WTC11 (cell line): Measurements from ENCODE around the gene LRRC57. TPM values are rescaled to one million over a fixed set of nuclear protein-coding genes. Genes with fewer than 3 reads are reported as not detected.

Experiments used
- ATAC-seq: fragments of 200-7000 bp; cut with Tn5 transposase; 2 replicates; pipeline ENCODE4 v1.10.0; 2021; ENCODE audit warnings: mild to moderate bottlenecking, moderate library complexity
- CTCF ChIA-PET: fragments of 300-600 bp; sonication (Branson Sonifier 250); formaldehyde crosslinking; loops from one replicate; lab custom pipeline; 2021; ENCODE audit warnings: antibody characterized with exemption; lab: Charles Lee
- POLR2A ChIA-PET: fragments of 350-600 bp; sonication (Branson Sonifier 250); formaldehyde crosslinking; loops from one replicate; lab custom pipeline; 2021; ENCODE audit warnings: antibody characterized with exemption; lab: Charles Lee
- DNase-seq: peaks from one replicate; pipeline ENCODE4 v3.0.0; 2021; ENCODE audit warnings: low spot score
- H3K27ac Mint-ChIP-seq: 2 replicates; pipeline ENCODE4 v1.8.0; 2021; ENCODE audit warnings: mixed read lengths
- H3K27me3 Mint-ChIP-seq: 2 replicates; pipeline ENCODE4 v1.8.0; 2021; ENCODE audit warnings: low read depth, mild to moderate bottlenecking, moderate library complexity, mixed read lengths
- H3K36me3 Mint-ChIP-seq: 2 replicates; pipeline ENCODE4 v1.8.0; 2021; ENCODE audit warnings: mixed read lengths
- H3K4me1 Mint-ChIP-seq: 2 replicates; pipeline ENCODE4 v1.8.0; 2022; ENCODE audit warnings: mixed read lengths
- H3K4me3 Mint-ChIP-seq: 2 replicates; pipeline ENCODE4 v1.8.0; 2021; ENCODE audit warnings: mild to moderate bottlenecking, moderate library complexity, mixed read lengths
- H3K9me3 Mint-ChIP-seq: 2 replicates; pipeline ENCODE4 v1.8.0; 2021; ENCODE audit warnings: mixed read lengths
- CREM ChIP-seq: sonication (generic); formaldehyde crosslinking; IDR thresholded peaks from 2 replicates; pipeline ENCODE4 v1.8.1; 2022; ENCODE audit warnings: mild to moderate bottlenecking, missing genetic modification reagents, moderate library complexity
- E2F5 ChIP-seq: sonication (generic); formaldehyde crosslinking; IDR thresholded peaks from 2 replicates; pipeline ENCODE4 v1.8.1; 2022; ENCODE audit warnings: mild to moderate bottlenecking, moderate library complexity, missing genetic modification reagents
- FOXJ3 ChIP-seq: sonication (generic); formaldehyde crosslinking; IDR thresholded peaks from 2 replicates; pipeline ENCODE4 v1.9.0; 2021; ENCODE audit warnings: missing genetic modification reagents, mild to moderate bottlenecking, borderline replicate concordance
- GRHL2 ChIP-seq: fragments of 250-450 bp; sonication (Bioruptor Pico); IDR thresholded peaks from 2 replicates; pipeline ENCODE4 v1.8.0; 2022; ENCODE audit warnings: mild to moderate bottlenecking, moderate library complexity; ENCODE audit not compliant: insufficient replicate concordance, severe bottlenecking
- HMGA2 ChIP-seq: fragments of 250-450 bp; sonication (Bioruptor Pico); IDR thresholded peaks from 2 replicates; pipeline ENCODE4 v1.4.0; 2021; ENCODE audit warnings: mild to moderate bottlenecking, moderate library complexity
- PRDM15 ChIP-seq: sonication (generic); formaldehyde crosslinking; IDR thresholded peaks from 2 replicates; pipeline ENCODE4 v1.8.0; 2022; ENCODE audit warnings: missing genetic modification reagents
- SMAD3 ChIP-seq: sonication (generic); formaldehyde crosslinking; IDR thresholded peaks from 2 replicates; pipeline ENCODE4 v1.8.0; 2022; ENCODE audit warnings: missing genetic modification reagents, mild to moderate bottlenecking, borderline replicate concordance
- SP1 ChIP-seq: sonication (generic); formaldehyde crosslinking; conservative IDR thresholded peaks from 2 replicates; pipeline ENCODE4 v1.8.1; 2022; ENCODE audit warnings: missing genetic modification reagents
- TP53 ChIP-seq: sonication (generic); formaldehyde crosslinking; IDR thresholded peaks from 2 replicates; pipeline ENCODE4 v1.8.1; 2023; ENCODE audit warnings: mild to moderate bottlenecking, missing genetic modification reagents
- USF1 ChIP-seq: sonication (generic); formaldehyde crosslinking; IDR thresholded peaks from 2 replicates; pipeline ENCODE4 v1.8.0; 2022; ENCODE audit warnings: mild to moderate bottlenecking, missing genetic modification reagents
- ZBTB21 ChIP-seq: sonication (generic); formaldehyde crosslinking; IDR thresholded peaks from 2 replicates; pipeline ENCODE4 v1.8.1; 2023; ENCODE audit warnings: mild to moderate bottlenecking, missing genetic modification reagents, borderline replicate concordance
- ZNF317 ChIP-seq: sonication (generic); formaldehyde crosslinking; IDR thresholded peaks from 2 replicates; pipeline ENCODE4 v1.8.1; 2023; ENCODE audit warnings: low read depth, mild to moderate bottlenecking, moderate library complexity, missing genetic modification reagents, borderline replicate concordance
- total RNA-seq: library from RNA; stranded (reverse); gene quantifications from 3 replicates; pipeline ENCODE4 v1.2.3, GENCODE V29; 2021
- TF ChIP-seq, protein P1 (sequence below): sonication (generic); formaldehyde crosslinking; IDR thresholded peaks from 2 replicates; pipeline ENCODE4 v1.8.1; 2022; ENCODE audit warnings: missing genetic modification reagents, borderline replicate concordance
- TF ChIP-seq, protein P2 (sequence below): sonication (generic); formaldehyde crosslinking; IDR thresholded peaks from 2 replicates; pipeline ENCODE4 v1.8.1; 2023; ENCODE audit warnings: mild to moderate bottlenecking, missing genetic modification reagents, borderline replicate concordance
- TF ChIP-seq, protein P3 (sequence below): sonication (generic); formaldehyde crosslinking; IDR thresholded peaks from 2 replicates; pipeline ENCODE4 v1.8.1; 2023; ENCODE audit warnings: mild to moderate bottlenecking, moderate library complexity, missing genetic modification reagents
- TF ChIP-seq, protein P4 (sequence below): sonication (generic); formaldehyde crosslinking; IDR thresholded peaks from 2 replicates; pipeline ENCODE4 v1.8.0; 2022; ENCODE audit warnings: mild to moderate bottlenecking, missing genetic modification reagents
- TF ChIP-seq, protein P5 (sequence below): sonication (generic); formaldehyde crosslinking; conservative IDR thresholded peaks from 2 replicates; pipeline ENCODE4 v1.8.1; 2022; ENCODE audit warnings: mild to moderate bottlenecking, missing genetic modification reagents
- TF ChIP-seq, protein P6 (sequence below): fragments of 250-450 bp; sonication (Bioruptor Pico); IDR thresholded peaks from 2 replicates; pipeline ENCODE4 v1.9.0; 2021; ENCODE audit warnings: mild to moderate bottlenecking, borderline replicate concordance

The LRRC57 gene
- total RNA-seq, 1 experiment from 2014 or later = 13.3 TPM

DNA sequence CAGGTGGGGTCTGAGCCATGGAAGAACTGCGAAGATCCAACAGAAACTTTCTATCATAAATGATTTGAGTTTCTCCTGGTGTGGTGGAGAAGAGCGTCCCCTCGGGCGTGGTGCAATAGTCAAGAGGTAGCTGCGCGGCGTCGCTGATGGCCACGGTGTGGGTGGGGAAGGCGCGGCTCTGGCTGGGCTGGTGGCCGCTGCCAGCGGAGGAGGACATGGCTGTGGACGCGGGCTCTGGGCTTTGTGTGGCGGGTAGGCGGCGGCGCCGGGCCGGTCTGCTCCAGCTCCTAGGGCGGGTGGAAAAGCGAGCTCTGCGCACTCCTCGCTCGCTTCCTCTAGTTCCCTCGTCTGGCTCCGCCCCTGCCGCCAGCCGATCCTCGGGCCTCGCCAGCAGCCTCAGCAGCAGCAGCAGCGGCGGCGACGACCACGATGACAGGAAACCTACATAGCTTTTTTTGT lies 32.7 kb upstream of the LRRC57 start:
- H3K27me3 Mint-ChIP-seq = peaks cover 71% of the 10 kb centered on the region
- peaks cover 37% of the 10 kb centered on the region for H3K4me1 Mint-ChIP-seq
- TF ChIP-seq FOXJ3 (CRISPR knock-in tag) (no peak), SP1 (CRISPR knock-in tag) (no peak), TP53 (CRISPR knock-in tag) (no peak), CREM (CRISPR knock-in tag) (0 out of 2 replicates have a peak, but pooled peaks have one; percentile 36), E2F5 (CRISPR knock-in tag) (peak; percentile 57; the same call in 1 of the 2 replicates), SMAD3 (no peak), ZNF317 (CRISPR knock-in tag) (no peak), PRDM15 (CRISPR knock-in tag) (no peak), GRHL2 (CRISPR knock-in tag) (no peak), HMGA2 (CRISPR knock-in tag) (no peak), USF1 (CRISPR knock-in tag) (no peak), ZBTB21 (CRISPR knock-in tag) (no peak)
- TF ChIP-seq, protein P1, sequence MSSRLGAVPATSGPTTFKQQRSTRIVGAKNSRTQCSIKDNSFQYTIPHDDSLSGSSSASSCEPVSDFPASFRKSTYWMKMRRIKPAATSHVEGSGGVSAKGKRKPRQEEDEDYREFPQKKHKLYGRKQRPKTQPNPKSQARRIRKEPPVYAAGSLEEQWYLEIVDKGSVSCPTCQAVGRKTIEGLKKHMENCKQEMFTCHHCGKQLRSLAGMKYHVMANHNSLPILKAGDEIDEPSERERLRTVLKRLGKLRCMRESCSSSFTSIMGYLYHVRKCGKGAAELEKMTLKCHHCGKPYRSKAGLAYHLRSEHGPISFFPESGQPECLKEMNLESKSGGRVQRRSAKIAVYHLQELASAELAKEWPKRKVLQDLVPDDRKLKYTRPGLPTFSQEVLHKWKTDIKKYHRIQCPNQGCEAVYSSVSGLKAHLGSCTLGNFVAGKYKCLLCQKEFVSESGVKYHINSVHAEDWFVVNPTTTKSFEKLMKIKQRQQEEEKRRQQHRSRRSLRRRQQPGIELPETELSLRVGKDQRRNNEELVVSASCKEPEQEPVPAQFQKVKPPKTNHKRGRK (CRISPR knock-in tag) = no peak
- TF ChIP-seq, protein P2, sequence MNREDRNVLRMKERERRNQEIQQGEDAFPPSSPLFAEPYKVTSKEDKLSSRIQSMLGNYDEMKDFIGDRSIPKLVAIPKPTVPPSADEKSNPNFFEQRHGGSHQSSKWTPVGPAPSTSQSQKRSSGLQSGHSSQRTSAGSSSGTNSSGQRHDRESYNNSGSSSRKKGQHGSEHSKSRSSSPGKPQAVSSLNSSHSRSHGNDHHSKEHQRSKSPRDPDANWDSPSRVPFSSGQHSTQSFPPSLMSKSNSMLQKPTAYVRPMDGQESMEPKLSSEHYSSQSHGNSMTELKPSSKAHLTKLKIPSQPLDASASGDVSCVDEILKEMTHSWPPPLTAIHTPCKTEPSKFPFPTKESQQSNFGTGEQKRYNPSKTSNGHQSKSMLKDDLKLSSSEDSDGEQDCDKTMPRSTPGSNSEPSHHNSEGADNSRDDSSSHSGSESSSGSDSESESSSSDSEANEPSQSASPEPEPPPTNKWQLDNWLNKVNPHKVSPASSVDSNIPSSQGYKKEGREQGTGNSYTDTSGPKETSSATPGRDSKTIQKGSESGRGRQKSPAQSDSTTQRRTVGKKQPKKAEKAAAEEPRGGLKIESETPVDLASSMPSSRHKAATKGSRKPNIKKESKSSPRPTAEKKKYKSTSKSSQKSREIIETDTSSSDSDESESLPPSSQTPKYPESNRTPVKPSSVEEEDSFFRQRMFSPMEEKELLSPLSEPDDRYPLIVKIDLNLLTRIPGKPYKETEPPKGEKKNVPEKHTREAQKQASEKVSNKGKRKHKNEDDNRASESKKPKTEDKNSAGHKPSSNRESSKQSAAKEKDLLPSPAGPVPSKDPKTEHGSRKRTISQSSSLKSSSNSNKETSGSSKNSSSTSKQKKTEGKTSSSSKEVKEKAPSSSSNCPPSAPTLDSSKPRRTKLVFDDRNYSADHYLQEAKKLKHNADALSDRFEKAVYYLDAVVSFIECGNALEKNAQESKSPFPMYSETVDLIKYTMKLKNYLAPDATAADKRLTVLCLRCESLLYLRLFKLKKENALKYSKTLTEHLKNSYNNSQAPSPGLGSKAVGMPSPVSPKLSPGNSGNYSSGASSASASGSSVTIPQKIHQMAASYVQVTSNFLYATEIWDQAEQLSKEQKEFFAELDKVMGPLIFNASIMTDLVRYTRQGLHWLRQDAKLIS = no peak
- TF ChIP-seq, protein P3, sequence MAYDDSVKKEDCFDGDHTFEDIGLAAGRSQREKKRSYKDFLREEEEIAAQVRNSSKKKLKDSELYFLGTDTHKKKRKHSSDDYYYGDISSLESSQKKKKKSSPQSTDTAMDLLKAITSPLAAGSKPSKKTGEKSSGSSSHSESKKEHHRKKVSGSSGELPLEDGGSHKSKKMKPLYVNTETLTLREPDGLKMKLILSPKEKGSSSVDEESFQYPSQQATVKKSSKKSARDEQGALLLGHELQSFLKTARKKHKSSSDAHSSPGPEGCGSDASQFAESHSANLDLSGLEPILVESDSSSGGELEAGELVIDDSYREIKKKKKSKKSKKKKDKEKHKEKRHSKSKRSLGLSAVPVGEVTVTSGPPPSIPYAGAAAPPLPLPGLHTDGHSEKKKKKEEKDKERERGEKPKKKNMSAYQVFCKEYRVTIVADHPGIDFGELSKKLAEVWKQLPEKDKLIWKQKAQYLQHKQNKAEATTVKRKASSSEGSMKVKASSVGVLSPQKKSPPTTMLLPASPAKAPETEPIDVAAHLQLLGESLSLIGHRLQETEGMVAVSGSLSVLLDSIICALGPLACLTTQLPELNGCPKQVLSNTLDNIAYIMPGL (CRISPR knock-in tag) = 0 out of 2 replicates have a peak, but pooled peaks have one; percentile 33
- TF ChIP-seq, protein P4, sequence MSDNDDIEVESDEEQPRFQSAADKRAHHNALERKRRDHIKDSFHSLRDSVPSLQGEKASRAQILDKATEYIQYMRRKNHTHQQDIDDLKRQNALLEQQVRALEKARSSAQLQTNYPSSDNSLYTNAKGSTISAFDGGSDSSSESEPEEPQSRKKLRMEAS (CRISPR knock-in tag) = peak; percentile 69
- TF ChIP-seq, protein P5, sequence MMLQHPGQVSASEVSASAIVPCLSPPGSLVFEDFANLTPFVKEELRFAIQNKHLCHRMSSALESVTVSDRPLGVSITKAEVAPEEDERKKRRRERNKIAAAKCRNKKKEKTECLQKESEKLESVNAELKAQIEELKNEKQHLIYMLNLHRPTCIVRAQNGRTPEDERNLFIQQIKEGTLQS = no peak
- TF ChIP-seq, protein P6, sequence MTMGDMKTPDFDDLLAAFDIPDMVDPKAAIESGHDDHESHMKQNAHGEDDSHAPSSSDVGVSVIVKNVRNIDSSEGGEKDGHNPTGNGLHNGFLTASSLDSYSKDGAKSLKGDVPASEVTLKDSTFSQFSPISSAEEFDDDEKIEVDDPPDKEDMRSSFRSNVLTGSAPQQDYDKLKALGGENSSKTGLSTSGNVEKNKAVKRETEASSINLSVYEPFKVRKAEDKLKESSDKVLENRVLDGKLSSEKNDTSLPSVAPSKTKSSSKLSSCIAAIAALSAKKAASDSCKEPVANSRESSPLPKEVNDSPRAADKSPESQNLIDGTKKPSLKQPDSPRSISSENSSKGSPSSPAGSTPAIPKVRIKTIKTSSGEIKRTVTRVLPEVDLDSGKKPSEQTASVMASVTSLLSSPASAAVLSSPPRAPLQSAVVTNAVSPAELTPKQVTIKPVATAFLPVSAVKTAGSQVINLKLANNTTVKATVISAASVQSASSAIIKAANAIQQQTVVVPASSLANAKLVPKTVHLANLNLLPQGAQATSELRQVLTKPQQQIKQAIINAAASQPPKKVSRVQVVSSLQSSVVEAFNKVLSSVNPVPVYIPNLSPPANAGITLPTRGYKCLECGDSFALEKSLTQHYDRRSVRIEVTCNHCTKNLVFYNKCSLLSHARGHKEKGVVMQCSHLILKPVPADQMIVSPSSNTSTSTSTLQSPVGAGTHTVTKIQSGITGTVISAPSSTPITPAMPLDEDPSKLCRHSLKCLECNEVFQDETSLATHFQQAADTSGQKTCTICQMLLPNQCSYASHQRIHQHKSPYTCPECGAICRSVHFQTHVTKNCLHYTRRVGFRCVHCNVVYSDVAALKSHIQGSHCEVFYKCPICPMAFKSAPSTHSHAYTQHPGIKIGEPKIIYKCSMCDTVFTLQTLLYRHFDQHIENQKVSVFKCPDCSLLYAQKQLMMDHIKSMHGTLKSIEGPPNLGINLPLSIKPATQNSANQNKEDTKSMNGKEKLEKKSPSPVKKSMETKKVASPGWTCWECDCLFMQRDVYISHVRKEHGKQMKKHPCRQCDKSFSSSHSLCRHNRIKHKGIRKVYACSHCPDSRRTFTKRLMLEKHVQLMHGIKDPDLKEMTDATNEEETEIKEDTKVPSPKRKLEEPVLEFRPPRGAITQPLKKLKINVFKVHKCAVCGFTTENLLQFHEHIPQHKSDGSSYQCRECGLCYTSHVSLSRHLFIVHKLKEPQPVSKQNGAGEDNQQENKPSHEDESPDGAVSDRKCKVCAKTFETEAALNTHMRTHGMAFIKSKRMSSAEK (CRISPR knock-in tag) = no peak

More for the DNA sequence above, 32.7 kb upstream of the LRRC57 start:
- ChIA-PET CTCF (interaction anchor here (2.0 to 2.1 kb wide), 2 partner anchors 10 to 38 kb away, joined by 10 to 28 read pairs; no protein-coding TSS in a partner anchor), POLR2A (interaction anchor here (0.6 to 1.0 kb wide), 3 partner anchors 10 to 85 kb away, joined by 3 read pairs; no protein-coding TSS in a partner anchor)
- H3K27ac Mint-ChIP-seq = peak overlapping the region; percentile 16
- ATAC-seq (peak; percentile 97), DNase-seq (peak; percentile 89)
- peak overlapping the region; percentile 72 for H3K4me3 Mint-ChIP-seq
- no peaks in the 10 kb centered on the region for H3K9me3 Mint-ChIP-seq
- H3K36me3 Mint-ChIP-seq = no peaks in the 10 kb centered on the region
